Omental fat pad (tissue), 4 donors: Measurements from ENCODE around the gene MECR. TPM values are rescaled to one million over a fixed set of nuclear protein-coding genes. Genes with fewer than 3 reads are reported as not detected.

Source experiments
- ATAC-seq: fragments of 150-250 bp; one replicate; pipeline ENCODE4 v1.9.1; 2016; ENCODE audit warnings: mild to moderate bottlenecking, moderate library complexity; ENCODE audit not compliant: low FRiP score
- DNase-seq: peaks from one replicate; pipeline ENCODE4 v3.0.0-alpha.2; 2019; ENCODE audit warnings: low spot score
- total RNA-seq, 4 donors: library from RNA; depleted of rRNA; stranded (reverse); fragments of >200 nt; gene quantifications; one replicate each; pipeline ENCODE4 v1.1.0, GENCODE V29; 2016
- TF ChIP-seq, protein P1 (sequence below), 3 donors: fragments of 450-650 bp; IDR thresholded peaks; one replicate each; pipeline ENCODE4 v1.5.1; 2016 to 2017; ENCODE audit warnings: antibody characterized with exemption in 3 of 3, mild to moderate bottlenecking in 3 of 3, moderate library complexity in 2 of 3

The MECR gene
- total RNA-seq, 4 donors from 2014 or later: 18.0 to 29.4 (median 20.8) TPM

DNA sequence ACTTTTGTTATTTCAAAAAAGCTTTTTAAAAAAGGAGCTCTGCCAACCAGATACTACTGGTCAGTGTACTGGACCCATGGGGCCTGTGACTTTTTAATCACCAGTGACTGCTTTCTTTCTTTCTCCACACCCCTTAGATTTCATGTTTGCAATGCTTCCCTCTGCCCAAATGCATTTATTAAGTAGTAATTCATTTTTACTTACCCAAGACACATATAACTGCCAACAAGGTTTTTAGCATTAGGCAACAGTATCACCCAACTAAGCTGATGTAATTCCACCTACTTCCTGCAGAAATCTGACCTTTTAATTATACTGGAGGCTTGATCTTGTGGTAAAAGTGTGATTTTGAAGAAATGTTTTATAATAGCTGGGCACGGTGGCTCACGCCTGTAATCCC is 12.5 kb downstream of the MECR start:
- DNase-seq (no peak), ATAC-seq (peak; percentile 44)
- TF ChIP-seq, protein P1, sequence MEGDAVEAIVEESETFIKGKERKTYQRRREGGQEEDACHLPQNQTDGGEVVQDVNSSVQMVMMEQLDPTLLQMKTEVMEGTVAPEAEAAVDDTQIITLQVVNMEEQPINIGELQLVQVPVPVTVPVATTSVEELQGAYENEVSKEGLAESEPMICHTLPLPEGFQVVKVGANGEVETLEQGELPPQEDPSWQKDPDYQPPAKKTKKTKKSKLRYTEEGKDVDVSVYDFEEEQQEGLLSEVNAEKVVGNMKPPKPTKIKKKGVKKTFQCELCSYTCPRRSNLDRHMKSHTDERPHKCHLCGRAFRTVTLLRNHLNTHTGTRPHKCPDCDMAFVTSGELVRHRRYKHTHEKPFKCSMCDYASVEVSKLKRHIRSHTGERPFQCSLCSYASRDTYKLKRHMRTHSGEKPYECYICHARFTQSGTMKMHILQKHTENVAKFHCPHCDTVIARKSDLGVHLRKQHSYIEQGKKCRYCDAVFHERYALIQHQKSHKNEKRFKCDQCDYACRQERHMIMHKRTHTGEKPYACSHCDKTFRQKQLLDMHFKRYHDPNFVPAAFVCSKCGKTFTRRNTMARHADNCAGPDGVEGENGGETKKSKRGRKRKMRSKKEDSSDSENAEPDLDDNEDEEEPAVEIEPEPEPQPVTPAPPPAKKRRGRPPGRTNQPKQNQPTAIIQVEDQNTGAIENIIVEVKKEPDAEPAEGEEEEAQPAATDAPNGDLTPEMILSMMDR (IDR thresholded peaks at IDR 0.05): no peak

DNA sequence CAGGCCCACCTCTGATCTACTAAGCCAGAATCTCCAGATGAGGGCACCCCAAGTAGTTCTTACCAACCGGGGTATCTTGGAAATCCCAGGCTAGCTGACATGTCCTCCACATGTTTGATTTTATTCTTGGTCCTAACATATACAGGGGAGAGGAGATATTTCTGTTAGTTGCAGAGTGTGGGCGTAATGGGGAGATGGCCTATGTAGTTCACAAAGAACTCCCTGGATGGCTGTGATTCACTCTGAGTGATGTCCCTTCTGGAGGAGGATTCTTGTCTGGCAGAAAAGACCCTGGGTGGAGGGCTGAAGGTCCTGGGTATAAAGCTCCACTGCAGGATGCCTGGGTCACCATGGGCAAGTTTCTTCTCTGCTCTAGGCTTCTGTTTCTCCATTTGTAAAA is 13.1 kb downstream of the MECR start:
- TF ChIP-seq, protein P1 (IDR thresholded peaks at IDR 0.05): no peak
- ATAC-seq (no peak), DNase-seq (no peak)

DNA sequence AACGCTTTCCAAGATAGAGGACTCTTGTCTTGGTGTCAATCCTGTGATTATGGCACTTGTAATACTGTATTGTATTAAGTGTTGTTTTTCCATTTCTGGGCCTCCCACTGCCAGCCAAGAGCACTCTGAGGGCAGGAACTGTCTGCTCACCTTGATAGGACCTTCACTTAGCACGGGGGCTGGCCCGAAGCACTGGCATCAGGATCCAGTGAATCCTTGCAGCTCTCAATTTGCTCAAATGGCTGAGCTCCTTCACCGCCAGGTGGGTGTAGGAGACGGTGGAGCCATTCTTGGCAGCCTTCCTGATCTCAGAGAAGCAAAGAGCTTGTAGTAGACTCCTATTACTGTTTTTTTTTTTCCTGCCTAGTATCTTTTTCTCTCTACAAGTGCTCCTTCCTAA is 17.7 kb downstream of the MECR start:
- no peak for DNase-seq
- TF ChIP-seq, protein P1 (IDR thresholded peaks at IDR 0.05): no peak
- ATAC-seq: no peak

DNA sequence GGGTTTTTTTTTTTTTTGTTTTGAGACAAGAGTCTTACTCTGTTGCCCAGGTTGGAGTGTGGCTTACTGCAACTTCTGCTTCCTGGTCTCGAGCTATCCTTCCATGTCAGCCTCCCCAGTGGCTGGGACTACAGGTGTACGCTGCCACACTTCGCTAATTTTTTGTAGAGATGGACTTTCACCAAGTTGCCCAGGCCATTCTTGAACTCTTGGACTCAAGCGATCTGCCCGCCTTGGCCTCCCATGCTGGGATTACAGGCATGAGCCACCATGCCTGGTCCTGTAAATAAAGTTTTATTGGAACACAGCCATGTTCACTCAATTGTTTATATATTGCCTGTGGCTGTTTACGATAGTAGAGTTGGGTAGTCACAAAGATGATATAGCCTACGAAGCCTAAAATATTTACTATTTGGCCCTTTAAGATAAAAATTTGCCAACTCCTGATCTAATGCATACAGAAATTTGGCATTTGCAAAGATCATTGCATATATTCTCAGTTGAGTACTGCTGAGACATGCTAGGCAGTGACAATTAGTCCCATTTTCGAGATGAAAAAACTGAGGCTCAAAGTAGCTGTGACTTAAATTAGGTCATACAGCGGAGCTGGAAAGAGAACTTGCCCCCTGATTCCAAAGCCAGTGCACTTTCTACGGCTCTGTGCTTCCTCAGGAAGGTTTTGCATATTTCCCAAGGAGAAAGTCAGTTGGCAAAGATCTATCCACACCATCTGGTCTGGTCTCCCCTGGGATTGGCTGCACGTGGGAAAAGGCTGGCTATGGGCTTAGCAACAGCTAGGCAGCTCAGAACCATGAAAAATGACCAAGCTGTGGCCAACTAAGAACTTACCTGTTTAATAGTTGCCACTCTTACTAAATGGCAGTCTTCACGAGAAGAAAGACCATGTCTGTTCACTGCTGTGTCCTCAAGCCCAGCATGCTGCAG is 19.4 kb downstream of the MECR start:
- ATAC-seq (no peak), DNase-seq (no peak)
- TF ChIP-seq, protein P1 (IDR thresholded peaks at IDR 0.05): no peak

DNA sequence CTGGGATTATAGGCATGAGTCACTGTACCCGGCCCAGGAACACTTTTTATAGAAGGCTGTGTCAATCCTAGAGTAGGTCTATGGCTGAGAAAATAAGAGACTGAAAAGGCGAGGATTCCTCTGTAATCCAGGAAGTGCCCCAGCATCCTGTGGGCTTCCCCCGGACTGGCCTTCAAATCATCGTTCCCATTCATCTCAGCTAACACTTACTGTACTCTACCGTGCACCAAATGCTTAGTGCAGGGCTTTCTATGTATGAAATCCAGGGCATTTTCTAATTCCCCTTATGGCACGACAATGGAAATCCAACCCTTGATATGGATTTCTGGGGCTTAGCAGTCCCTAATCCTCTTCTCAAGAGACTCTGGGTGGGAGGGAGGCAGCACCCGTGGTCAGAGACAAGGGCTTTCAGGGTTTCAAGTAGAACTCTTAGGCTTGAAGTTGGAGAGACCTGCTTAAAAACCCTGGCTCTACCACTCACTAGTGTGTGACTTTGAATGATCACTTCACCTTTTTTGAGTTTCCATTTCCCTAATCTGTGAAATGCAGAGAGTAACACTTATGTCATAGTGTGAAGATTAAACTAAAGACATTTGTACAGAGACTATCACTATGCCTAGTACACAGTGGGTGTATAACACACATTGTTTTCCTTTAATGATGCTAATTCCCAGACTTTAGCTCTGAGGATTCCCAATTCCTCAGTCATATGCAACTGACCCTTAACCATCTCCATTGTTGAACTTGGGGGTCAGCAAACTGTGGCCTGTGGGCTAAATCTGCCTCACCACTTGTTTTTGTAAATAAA is 20.3 kb downstream of the MECR start:
- TF ChIP-seq, protein P1 (IDR thresholded peaks at IDR 0.05): no peak
- no peak for ATAC-seq
- no peak for DNase-seq

DNA sequence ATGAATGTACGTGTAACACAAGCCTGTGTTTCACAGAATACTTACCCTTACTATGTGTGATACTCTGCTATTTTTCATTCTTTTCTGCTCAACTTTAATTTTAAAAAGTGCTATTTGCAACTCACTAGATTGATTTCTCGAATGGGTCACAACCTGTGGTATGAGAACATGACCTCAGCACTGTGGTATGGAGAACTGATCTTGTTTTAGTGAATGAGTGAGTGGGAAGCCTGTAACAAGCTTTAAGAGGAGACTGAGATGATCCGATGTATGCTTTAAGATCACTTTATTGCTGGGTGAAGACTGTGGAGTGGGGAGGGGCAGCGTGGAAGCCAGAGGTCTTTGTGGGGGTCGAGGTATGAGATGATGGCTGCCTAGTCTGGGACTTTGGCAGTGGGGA is 21.6 kb downstream of the MECR start:
- DNase-seq (no peak), ATAC-seq (no peak)
- TF ChIP-seq, protein P1 (IDR thresholded peaks at IDR 0.05): no peak
